ENCODE results near the gene LGALSL. TPM values are rescaled to one million over a fixed set of nuclear protein-coding genes. Genes with fewer than 3 reads are reported as not detected.

LGALSL gene
- polyA plus RNA-seq, 4 donors: 6.0 to 28.6 (median 25.3) TPM

GRCh38 chr2:64500549-64500948 lies 46.6 kb downstream of the LGALSL start:
- WGBS, 3 donors: 84 to 91% (median 91%) methylated on average over 5 of the region's 5 CpGs
- DNase-seq (no peak), FAIRE-seq (no peak)
- Histone ChIP-seq H3K9me3 (ENCODE audit: control insufficient read depth in 2 of 2, insufficient read depth in 1 of 2, low read depth in 1 of 2, low read length in 1 of 2) (no peaks in the 10 kb centered on the region), H3K4me1 (ENCODE audit: control insufficient read depth in 3 of 3, insufficient read depth in 2 of 3, low read depth in 1 of 3, low read length in 2 of 3) (no peaks in the 10 kb centered on the region), H3K36me3 (ENCODE audit: control insufficient read depth in 3 of 3, insufficient read depth in 2 of 3, low read depth in 1 of 3, low read length in 3 of 3) (no peaks in the 10 kb centered on the region), H3K27me3 (ENCODE audit: control insufficient read depth in 3 of 3, insufficient read depth in 3 of 3, low read length in 3 of 3) (no peaks in the 10 kb centered on the region), H3K27ac (ENCODE audit: low read depth in 1 of 3, low read length in 2 of 3) (no peak overlapping the region), H3K4me3 (ENCODE audit: low read depth in 1 of 3, low read length in 3 of 3) (no peak overlapping the region)

GRCh38 chr2:64501946-64502345 lies 48.0 kb downstream of the LGALSL start:
- no peaks in the 10 kb centered on the region for H3K4me1 ChIP-seq (ENCODE audit: control insufficient read depth in 3 of 3, insufficient read depth in 2 of 3, low read depth in 1 of 3, low read length in 2 of 3)
- 56 to 89% (median 83%) methylated on average over 1 of the region's 1 CpG for WGBS, 3 donors
- no peak for DNase-seq
- no peak for FAIRE-seq
- no peak overlapping the region for H3K4me3 ChIP-seq (ENCODE audit: low read depth in 1 of 3, low read length in 3 of 3)
- H3K27ac ChIP-seq (ENCODE audit: low read depth in 1 of 3, low read length in 2 of 3): no peak overlapping the region
- no peaks in the 10 kb centered on the region for H3K36me3 ChIP-seq (ENCODE audit: control insufficient read depth in 3 of 3, insufficient read depth in 2 of 3, low read depth in 1 of 3, low read length in 3 of 3)
- no peaks in the 10 kb centered on the region for H3K27me3 ChIP-seq (ENCODE audit: control insufficient read depth in 3 of 3, insufficient read depth in 3 of 3, low read length in 3 of 3)
- no peaks in the 10 kb centered on the region for H3K9me3 ChIP-seq (ENCODE audit: control insufficient read depth in 2 of 2, insufficient read depth in 1 of 2, low read depth in 1 of 2, low read length in 1 of 2)

- FAIRE-seq: no peak
- H3K36me3 ChIP-seq (ENCODE audit: control insufficient read depth in 3 of 3, insufficient read depth in 2 of 3, low read depth in 1 of 3, low read length in 3 of 3): no peaks in the 10 kb centered on the region
Observed at GRCh38 chr2:64502860-64503259, 48.9 kb downstream of the LGALSL start.

GRCh38 chr2:64504774-64505720 lies 51.1 kb downstream of the LGALSL start:
- FAIRE-seq (no peak), DNase-seq (no peak)
- no peak overlapping the region for H3K4me3 ChIP-seq (ENCODE audit: low read depth in 1 of 3, low read length in 3 of 3)
- H3K27ac ChIP-seq (ENCODE audit: low read depth in 1 of 3, low read length in 2 of 3): no peak overlapping the region
- H3K4me1 ChIP-seq (ENCODE audit: control insufficient read depth in 3 of 3, insufficient read depth in 2 of 3, low read depth in 1 of 3, low read length in 2 of 3): no peaks in the 10 kb centered on the region
- no peaks in the 10 kb centered on the region for H3K36me3 ChIP-seq (ENCODE audit: control insufficient read depth in 3 of 3, insufficient read depth in 2 of 3, low read depth in 1 of 3, low read length in 3 of 3)
- H3K27me3 ChIP-seq (ENCODE audit: control insufficient read depth in 3 of 3, insufficient read depth in 3 of 3, low read length in 3 of 3): no peaks in the 10 kb centered on the region
- 86 to 88% (median 88%) methylated on average over 16 of the region's 16 CpGs for whole genome bisulfite sequencing, 3 donors
- H3K9me3 ChIP-seq (ENCODE audit: control insufficient read depth in 2 of 2, insufficient read depth in 1 of 2, low read depth in 1 of 2, low read length in 1 of 2): no peaks in the 10 kb centered on the region

More at GRCh38 chr2:64502860-64503259, 48.9 kb downstream of the LGALSL start:
- no peak overlapping the region for H3K4me3 ChIP-seq (ENCODE audit: low read depth in 1 of 3, low read length in 3 of 3)
- no peak for DNase-seq
- no peaks in the 10 kb centered on the region for H3K27me3 ChIP-seq (ENCODE audit: control insufficient read depth in 3 of 3, insufficient read depth in 3 of 3, low read length in 3 of 3)
- no peaks in the 10 kb centered on the region for H3K4me1 ChIP-seq (ENCODE audit: control insufficient read depth in 3 of 3, insufficient read depth in 2 of 3, low read depth in 1 of 3, low read length in 2 of 3)
- no peak overlapping the region for H3K27ac ChIP-seq (ENCODE audit: low read depth in 1 of 3, low read length in 2 of 3)
- no peaks in the 10 kb centered on the region for H3K9me3 ChIP-seq (ENCODE audit: control insufficient read depth in 2 of 2, insufficient read depth in 1 of 2, low read depth in 1 of 2, low read length in 1 of 2)
- 83 to 95% (median 93%) methylated on average over 4 of the region's 4 CpGs for WGBS, 3 donors

DNA sequence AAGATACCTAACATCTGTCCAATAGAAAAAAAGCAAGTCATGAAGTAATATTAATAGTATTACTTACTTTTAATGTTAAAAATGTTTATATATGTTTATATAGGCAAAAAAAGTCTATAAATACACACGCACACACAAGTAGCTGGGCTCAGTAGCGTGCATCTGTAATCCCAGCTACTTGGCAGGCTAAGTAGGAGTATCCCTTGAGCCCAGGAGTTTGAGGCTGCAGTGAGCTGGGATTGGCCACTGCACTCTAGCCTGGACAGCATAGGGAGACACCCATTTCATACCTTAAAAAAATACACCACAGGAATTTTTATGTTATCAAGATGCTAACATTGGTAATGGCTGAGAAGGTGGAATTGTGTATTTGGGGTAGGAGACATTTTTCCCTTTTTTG lies 52.7 kb downstream of the LGALSL start:
- H3K4me3 ChIP-seq (ENCODE audit: low read depth in 1 of 3, low read length in 3 of 3): no peak overlapping the region
- WGBS, 3 donors: 75 to 94% (median 85%) methylated on average over 2 of the region's 2 CpGs
- no peak for FAIRE-seq

More for the DNA sequence above, 52.7 kb downstream of the LGALSL start:
- no peak overlapping the region for H3K27ac ChIP-seq (ENCODE audit: low read depth in 1 of 3, low read length in 2 of 3)
- H3K9me3 ChIP-seq (ENCODE audit: control insufficient read depth in 2 of 2, insufficient read depth in 1 of 2, low read depth in 1 of 2, low read length in 1 of 2): no peaks in the 10 kb centered on the region
- DNase-seq: no peak
- H3K4me1 ChIP-seq (ENCODE audit: control insufficient read depth in 3 of 3, insufficient read depth in 2 of 3, low read depth in 1 of 3, low read length in 2 of 3): no peaks in the 10 kb centered on the region
- no peaks in the 10 kb centered on the region for H3K36me3 ChIP-seq (ENCODE audit: control insufficient read depth in 3 of 3, insufficient read depth in 2 of 3, low read depth in 1 of 3, low read length in 3 of 3)
- H3K27me3 ChIP-seq (ENCODE audit: control insufficient read depth in 3 of 3, insufficient read depth in 3 of 3, low read length in 3 of 3): no peaks in the 10 kb centered on the region

Other genes starting within 250 kb of the LGALSL start
- gene AFTPH, start 70.2 kb downstream of the LGALSL start, polyA plus RNA-seq: 10 to 100 TPM; 27.2 to 51.0 (median 43.6) TPM
- 10 to 100 TPM in 1 of 4 donors, 1 to 10 TPM in 3; 2.7 to 22.0 (median 5.8) TPM for gene SERTAD2, start 199.8 kb downstream of the LGALSL start, polyA plus RNA-seq